IPS-NIHi11 (cell line): ENCODE results near the gene PNPLA1.
"Not testable (repeated sequence)": the region's sequence is repeated elsewhere in the genome, so short reads cannot be mapped to it uniquely, and the experiment has no call there.

Experiments used
- DNase-seq: peaks from one replicate; pipeline ENCODE4 v3.0.0; 2012; ENCODE audit warnings: mixed read lengths, low spot score

Gene PNPLA1

DNA sequence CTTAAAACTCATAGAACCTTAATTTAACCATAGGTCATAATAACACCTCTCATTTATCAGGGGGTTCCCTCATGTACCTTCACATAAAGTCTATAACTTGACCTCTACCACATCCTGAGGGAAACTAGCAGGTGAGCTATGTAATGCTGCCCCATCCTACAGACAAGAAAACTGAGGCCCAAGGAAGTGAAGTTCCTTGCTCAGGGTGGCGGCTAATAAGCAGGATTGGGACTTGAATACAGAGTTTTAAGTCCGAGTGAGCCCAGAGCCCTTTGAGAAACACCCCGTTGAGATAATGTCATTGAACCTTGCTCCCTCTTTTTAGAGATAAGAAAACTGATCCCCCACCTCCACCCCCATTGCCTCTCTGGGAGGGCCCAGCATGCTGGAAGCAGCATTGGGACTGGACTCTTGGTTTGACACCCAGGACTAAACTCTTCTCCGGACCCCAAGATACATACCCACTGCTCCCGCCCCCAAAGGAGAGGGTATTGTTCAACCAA, 66.4 kb downstream of the PNPLA1 start:
- no peak for DNase-seq

- DNase-seq = no peak
These were observed 67.0 kb downstream of the PNPLA1 start, which contains the start of gene BNIP5 for GRCh38 chr6:36336779-36337241. Gene BNIP5 (minus strand): TSS chr6:36336888. CDS start chr6:36330690, 6,198 bp downstream.

- DNase-seq = no peak
These were observed 68.0 kb downstream of the PNPLA1 start for GRCh38 chr6:36337814-36338213.

DNA sequence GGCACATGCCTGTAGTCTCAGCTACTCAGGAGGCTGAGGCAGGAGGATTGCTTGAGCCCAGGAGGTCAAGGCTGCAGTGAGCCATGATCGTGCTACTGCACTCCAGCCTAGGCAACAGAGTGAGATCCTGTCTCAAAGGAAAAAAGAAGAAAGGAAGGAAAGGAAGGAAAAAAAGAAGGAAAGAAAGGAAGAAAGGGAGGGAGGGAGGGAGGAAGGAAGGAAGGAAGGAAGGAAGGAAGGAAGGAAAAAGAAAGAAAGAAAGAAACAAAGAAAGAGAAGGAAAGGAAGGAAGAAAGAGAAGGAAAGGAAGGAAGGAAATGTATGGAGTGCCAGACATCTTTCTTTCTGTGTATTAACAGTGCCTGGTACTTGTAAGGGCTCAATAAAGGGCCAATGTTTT, 68.4 kb downstream of the PNPLA1 start:
- DNase-seq = not testable (repeated sequence)

- DNase-seq = no peak
These were observed 69.3 kb downstream of the PNPLA1 start for GRCh38 chr6:36339146-36339545.

DNA sequence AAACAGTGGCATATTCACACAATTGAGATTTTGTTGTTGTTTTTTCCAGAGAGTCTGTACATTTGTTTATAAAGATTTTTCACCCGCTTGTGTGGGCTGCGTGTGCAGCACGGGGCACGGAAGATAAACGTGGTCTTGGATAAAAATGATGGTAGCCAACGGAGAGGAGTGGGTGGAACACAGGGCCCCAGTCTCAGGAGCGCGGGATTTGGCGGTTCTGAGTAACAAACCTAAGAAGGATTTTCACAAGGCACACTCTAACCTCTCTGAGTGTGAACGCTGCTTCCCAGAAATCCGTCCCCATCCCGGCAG, 70.4 kb downstream of the PNPLA1 start:
- DNase-seq = no peak

DNA sequence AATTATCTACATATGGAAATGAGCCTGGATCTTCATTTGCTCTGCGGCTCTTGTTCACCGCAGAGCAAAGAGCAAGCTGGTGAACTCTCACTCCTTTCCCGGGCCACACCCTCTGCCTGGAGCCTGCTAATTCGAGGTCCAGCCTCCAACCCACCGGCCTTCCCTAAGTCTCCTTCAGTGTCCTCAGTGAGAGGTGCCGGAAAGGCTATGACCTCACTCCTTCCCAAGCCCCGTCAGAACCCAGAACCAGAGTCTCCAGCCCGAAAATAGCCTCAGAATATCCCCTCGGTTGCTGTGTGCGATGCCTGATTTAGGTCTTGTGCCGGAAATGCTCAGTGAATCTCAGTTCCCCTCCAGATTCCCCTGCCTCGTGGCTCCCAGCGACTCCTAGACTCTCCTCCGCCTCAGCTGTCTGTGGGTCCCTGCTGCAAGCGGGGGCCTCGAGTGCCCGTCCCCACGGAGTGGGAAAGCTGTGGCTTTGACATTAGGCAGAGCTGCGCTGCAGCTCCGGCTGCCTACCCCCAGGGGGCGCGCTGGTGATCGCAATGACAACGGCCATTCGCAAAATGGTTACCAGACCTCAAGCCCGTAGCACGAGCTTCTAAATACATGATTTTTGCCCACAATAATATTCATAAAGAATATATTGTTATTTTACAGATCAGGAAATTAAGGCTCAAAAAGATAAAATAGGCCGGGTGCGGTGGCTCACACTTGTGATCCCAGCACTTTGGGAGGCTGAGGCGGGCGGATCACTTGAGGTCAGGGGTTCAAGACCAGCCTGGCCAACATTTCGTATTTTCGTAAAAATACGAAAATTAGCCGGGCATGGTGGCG, 71.0 kb downstream of the PNPLA1 start:
- DNase-seq = peak; percentile 86

GRCh38 chr6:36343109-36343680, 73.3 kb downstream of the PNPLA1 start:
- DNase-seq = no peak

- peak; percentile 59 for DNase-seq
These were observed 76.0 kb downstream of the PNPLA1 start for GRCh38 chr6:36345681-36346466.

- no peak for DNase-seq
These were observed 76.8 kb downstream of the PNPLA1 start for GRCh38 chr6:36346486-36347273.

- DNase-seq = no peak
These were observed 77.8 kb downstream of the PNPLA1 start for GRCh38 chr6:36347621-36348020.

DNA sequence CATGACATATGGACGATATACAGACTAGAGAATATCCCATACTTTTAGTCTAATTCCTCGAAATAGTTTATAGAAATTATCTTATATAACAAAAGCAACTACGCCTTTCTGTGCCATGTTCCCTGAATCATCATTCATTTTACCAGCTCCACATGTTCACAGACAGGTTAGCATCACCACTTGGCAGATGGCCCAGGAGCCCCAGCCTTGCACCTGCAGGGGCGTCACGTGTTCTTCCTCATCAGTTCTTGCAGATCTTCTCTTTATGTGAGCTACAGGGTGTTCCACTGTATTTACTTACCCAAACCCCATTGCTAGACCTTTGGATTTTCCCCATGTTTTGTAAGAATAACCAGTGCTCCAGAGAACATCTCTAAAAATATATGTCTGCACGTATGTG, 79.4 kb downstream of the PNPLA1 start:
- no peak for DNase-seq

- no peak for DNase-seq
These were observed 80.2 kb downstream of the PNPLA1 start for GRCh38 chr6:36350082-36350481.

GRCh38 chr6:36350681-36351571, 81.1 kb downstream of the PNPLA1 start:
- DNase-seq = no peak

- DNase-seq = no peak
These were observed 82.8 kb downstream of the PNPLA1 start for GRCh38 chr6:36352477-36353157.

DNA sequence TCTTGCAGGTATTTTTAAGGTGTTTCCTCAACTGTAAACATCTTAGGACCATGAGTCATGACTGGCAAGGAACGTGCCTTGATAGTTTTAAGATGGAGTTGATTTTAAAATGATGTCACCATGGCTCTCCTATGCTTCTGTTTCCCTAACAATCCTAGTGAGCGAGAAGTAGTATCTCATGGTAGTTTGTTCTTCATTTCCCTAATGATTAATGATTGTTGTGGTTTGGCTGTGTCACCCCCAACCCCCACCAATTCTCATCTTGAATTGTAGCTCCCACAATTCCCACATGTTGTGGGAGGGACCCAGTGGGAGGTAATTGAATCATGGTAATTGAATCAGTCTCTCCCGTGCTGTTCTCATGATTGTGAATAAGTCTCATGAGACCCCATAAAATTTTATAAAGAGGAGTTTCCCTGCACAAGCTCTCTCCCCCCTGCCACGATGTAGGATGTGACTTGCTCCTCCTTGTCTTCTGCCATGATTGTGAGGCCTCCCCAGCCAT, 83.6 kb downstream of the PNPLA1 start:
- DNase-seq = no peak

DNA sequence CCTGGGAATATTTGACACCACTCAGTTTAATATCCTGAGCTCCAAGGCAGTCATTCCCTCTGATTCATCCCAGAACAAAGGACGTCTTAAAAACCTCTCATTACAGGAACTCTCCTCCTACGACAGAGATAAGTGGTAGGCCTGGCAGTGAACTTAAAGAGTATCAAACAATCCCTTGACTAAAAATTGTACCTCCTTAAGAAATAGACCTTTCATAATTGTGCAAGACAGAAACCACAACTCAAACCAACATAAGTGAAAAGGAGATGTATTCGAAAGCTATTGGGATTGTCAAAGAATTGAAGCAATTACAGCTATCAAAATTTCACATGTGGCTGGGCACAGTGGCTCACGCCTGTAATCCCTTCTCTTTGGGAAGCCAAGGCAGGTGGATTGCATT, 86.0 kb downstream of the PNPLA1 start:
- no peak for DNase-seq

GRCh38 chr6:36357872-36358225, 88.0 kb downstream of the PNPLA1 start:
- no peak for DNase-seq
